A549 (cell line): ENCODE data around the gene NINL.

Experiments used
- CBX8 ChIP-seq: fragments of 200-600 bp; sonication (generic); IDR thresholded peaks from 2 replicates; pipeline ENCODE4 v1.6.1; 2016
- CHD2 ChIP-seq: fragments of 150-350 bp; IDR thresholded peaks from 2 replicates; pipeline ENCODE4 v1.6.1; 2014; ENCODE audit warnings: low read length; ENCODE audit not compliant: partially characterized antibody
- CTCF ChIP-seq: fragments of >200 bp; sonication (Bioruptor Twin); formaldehyde crosslinking; IDR thresholded peaks from 3 replicates; pipeline ENCODE4 v1.5.1; 2016
- E2F6 ChIP-seq: IDR thresholded peaks from 2 replicates; pipeline ENCODE4 v1.6.1; 2012; ENCODE audit warnings: low read depth, borderline replicate concordance
- HOXB5 ChIP-seq: fragments of 250-450 bp; sonication (Bioruptor Pico); IDR thresholded peaks from 2 replicates; pipeline ENCODE4 v1.5.0; 2020; ENCODE audit warnings: mild to moderate bottlenecking, moderate library complexity
- KDM5A ChIP-seq: fragments of 200-600 bp; sonication (generic); IDR thresholded peaks from 2 replicates; pipeline ENCODE4 v1.6.1; 2016; ENCODE audit warnings: antibody characterized with exemption, mild to moderate bottlenecking
- MAFK ChIP-seq: fragments of 450-650 bp; IDR thresholded peaks from 2 replicates; pipeline ENCODE4 v1.6.1; 2014; ENCODE audit not compliant: partially characterized antibody
- NR3C1 ChIP-seq: fragments of >200 bp; sonication (Bioruptor Twin); formaldehyde crosslinking; IDR thresholded peaks from 3 replicates; pipeline ENCODE4 v1.6.1; 2017
- POLR2AphosphoS2 ChIP-seq: conservative IDR thresholded peaks from 2 replicates; pipeline ENCODE4 v1.6.1; 2012; ENCODE audit warnings: low read length, improper control_type of control experiment, inconsistent platforms
- REST ChIP-seq: fragments of 200-600 bp; sonication (generic); IDR thresholded peaks from 2 replicates; pipeline ENCODE4 v1.6.1; 2016; ENCODE audit warnings: antibody characterized with exemption, mild to moderate bottlenecking, moderate library complexity
- ZFP36 ChIP-seq: fragments of 450-650 bp; IDR thresholded peaks from 2 replicates; pipeline ENCODE4 v1.6.1; 2014; ENCODE audit warnings: borderline replicate concordance; ENCODE audit not compliant: partially characterized antibody

DNA sequence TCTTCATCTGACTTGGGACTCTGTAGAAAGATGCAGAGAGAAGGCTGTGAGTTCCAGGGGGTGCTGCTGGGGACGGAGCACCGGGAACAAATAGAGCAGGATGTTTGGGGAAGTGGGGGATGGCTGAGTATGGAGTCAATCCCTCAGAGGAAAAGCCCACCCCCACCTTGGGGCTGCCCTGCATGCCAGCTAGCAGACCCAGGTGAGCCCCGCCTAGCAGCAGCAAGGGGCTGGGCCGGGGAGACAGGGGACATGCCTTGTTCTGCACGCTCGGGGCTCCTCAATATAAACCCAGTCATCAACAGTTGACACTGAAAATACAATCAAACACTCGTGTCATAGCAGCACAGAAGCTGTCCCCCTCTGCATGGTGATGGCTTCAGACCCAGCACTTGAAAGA is 74.6 kb downstream of the NINL start:
- TF ChIP-seq MAFK, result no peak
- TF ChIP-seq CTCF, result no peak
- TF ChIP-seq KDM5A, result no peak
- no peak for TF ChIP-seq CBX8
- no peak for TF ChIP-seq CHD2
- TF ChIP-seq ZFP36, result no peak
- TF ChIP-seq NR3C1, result no peak
- no peak for TF ChIP-seq REST
- no peak for TF ChIP-seq POLR2AphosphoS2
- no peak for TF ChIP-seq E2F6
- no peak for TF ChIP-seq HOXB5 (CRISPR knock-in tag)
